Astrocyte (in vitro differentiated cells and primary cell): ENCODE results near the gene CHMP6. TPM values are rescaled to one million over a fixed set of nuclear protein-coding genes. Genes with fewer than 3 reads are reported as not detected.

Source experiments
- DNase-seq: peaks from one replicate; pipeline ENCODE4 v3.0.0-alpha.2; 2010; ENCODE audit warnings: low read depth
- FAIRE-seq: peaks from 2 replicates; lab custom pipeline; 2011; peaks lifted over from hg19 to GRCh38; lab: Jason Lieb, UNC
- H2AFZ ChIP-seq: 2 replicates; pipeline ENCODE4 v1.6.0; 2012; ENCODE audit warnings: low read depth, low read length, inconsistent platforms
- H3K27ac ChIP-seq: 2 replicates; pipeline ENCODE4 v1.5.1; 2011; ENCODE audit warnings: low read depth, low read length, inconsistent platforms
- H3K27me3 ChIP-seq: 2 replicates; pipeline ENCODE4 v1.6.0; 2011; ENCODE audit warnings: low read length, inconsistent platforms; ENCODE audit not compliant: insufficient read depth
- H3K36me3 ChIP-seq: 2 replicates; pipeline ENCODE4 v1.5.1; 2011; ENCODE audit warnings: low read length, inconsistent platforms; ENCODE audit not compliant: insufficient read depth
- H3K4me1 ChIP-seq: 2 replicates; pipeline ENCODE4 v1.5.1; 2011; ENCODE audit warnings: low read length, inconsistent platforms; ENCODE audit not compliant: insufficient read depth
- H3K4me2 ChIP-seq: 2 replicates; pipeline ENCODE4 v1.6.0; 2012; ENCODE audit warnings: low read length, inconsistent platforms
- H3K4me3 ChIP-seq: 2 replicates; pipeline ENCODE4 v1.5.1; 2011; ENCODE audit warnings: low read depth, mild to moderate bottlenecking, low read length, inconsistent platforms; ENCODE audit not compliant: insufficient read depth
- H3K79me2 ChIP-seq: 2 replicates; pipeline ENCODE4 v1.6.0; 2012; ENCODE audit warnings: mild to moderate bottlenecking, low read length, inconsistent platforms; ENCODE audit not compliant: insufficient read depth
- H3K9ac ChIP-seq: 2 replicates; pipeline ENCODE4 v1.6.0; 2012; ENCODE audit warnings: mild to moderate bottlenecking, low read length, inconsistent platforms
- H3K9me3 ChIP-seq: 2 replicates; pipeline ENCODE4 v1.5.1; 2012; ENCODE audit warnings: low read depth, mild to moderate bottlenecking, low read length, inconsistent platforms; ENCODE audit not compliant: insufficient read depth
- H4K20me1 ChIP-seq: 2 replicates; pipeline ENCODE4 v1.6.0; 2012; ENCODE audit warnings: low read length, inconsistent platforms; ENCODE audit not compliant: insufficient read depth
- H3K27ac Mint-ChIP-seq: one replicate; pipeline ENCODE4 v1.8.0; 2021; ENCODE audit warnings: mild to moderate bottlenecking, mixed read lengths; ENCODE audit not compliant: unreplicated experiment
- H3K27me3 Mint-ChIP-seq: one replicate; pipeline ENCODE4 v1.8.0; 2021; ENCODE audit warnings: low read depth, mixed read lengths; ENCODE audit not compliant: unreplicated experiment
- H3K36me3 Mint-ChIP-seq: one replicate; pipeline ENCODE4 v1.8.0; 2021; ENCODE audit warnings: low read depth, mixed read lengths; ENCODE audit not compliant: unreplicated experiment
- H3K4me1 Mint-ChIP-seq: one replicate; pipeline ENCODE4 v1.8.0; 2021; ENCODE audit warnings: low read depth, mixed read lengths; ENCODE audit not compliant: unreplicated experiment
- H3K4me3 Mint-ChIP-seq: one replicate; pipeline ENCODE4 v1.8.0; 2021; ENCODE audit warnings: mild to moderate bottlenecking, moderate library complexity, mixed read lengths; ENCODE audit not compliant: unreplicated experiment
- H3K9me3 Mint-ChIP-seq: one replicate; pipeline ENCODE4 v1.8.0; 2021; ENCODE audit warnings: mild to moderate bottlenecking, mixed read lengths; ENCODE audit not compliant: unreplicated experiment
- CTCF ChIP-seq: IDR thresholded peaks from 2 replicates; pipeline ENCODE4 v1.5.1; 2011; ENCODE audit warnings: low read depth, mild to moderate bottlenecking, inconsistent platforms, low read length, moderate library complexity; ENCODE audit not compliant: insufficient read depth
- EZH2 ChIP-seq: IDR thresholded peaks from 2 replicates; pipeline ENCODE4 v1.6.1; 2012; ENCODE audit warnings: mild to moderate bottlenecking, low read length, inconsistent platforms; ENCODE audit not compliant: insufficient read depth
- total RNA-seq: library from RNA; stranded (reverse); gene quantifications from 2 replicates; pipeline ENCODE4 v1.2.1, GENCODE V29; 2021

The CHMP6 gene
- total RNA-seq, 1 donor from 2014 or later = 19.0 TPM

- TF ChIP-seq CTCF = no peak
- no peak for TF ChIP-seq EZH2
- H3K27ac Mint-ChIP-seq = no peak overlapping the region
- H3K79me2 ChIP-seq = no peaks in the 10 kb centered on the region
- H2AFZ ChIP-seq = no peak overlapping the region
- H3K27me3 ChIP-seq = peaks cover 5% of the 10 kb centered on the region
- no peak overlapping the region for H3K4me3 Mint-ChIP-seq
- H3K9me3 ChIP-seq = no peaks in the 10 kb centered on the region
- DNase-seq = no peak
- peaks cover 5% of the 10 kb centered on the region for H4K20me1 ChIP-seq
- H3K36me3 ChIP-seq = no peaks in the 10 kb centered on the region
- no peaks in the 10 kb centered on the region for H3K9me3 Mint-ChIP-seq
- peaks cover 19% of the 10 kb centered on the region for H3K27me3 Mint-ChIP-seq
- H3K36me3 Mint-ChIP-seq = peaks cover 8% of the 10 kb centered on the region
- H3K4me2 ChIP-seq = no peak overlapping the region
- peaks cover 24% of the 10 kb centered on the region for H3K4me1 ChIP-seq
- no peak overlapping the region for H3K27ac ChIP-seq
- no peak overlapping the region for H3K9ac ChIP-seq
- FAIRE-seq = no peak
- no peak overlapping the region for H3K4me3 ChIP-seq
- no peaks in the 10 kb centered on the region for H3K4me1 Mint-ChIP-seq
These were observed 7.3 kb downstream of the CHMP6 start for GRCh38 chr17:80998748-80999535.

- TF ChIP-seq CTCF (no peak), EZH2 (no peak)
- H3K4me1 ChIP-seq = peaks cover 24% of the 10 kb centered on the region
- peaks cover 8% of the 10 kb centered on the region for H3K36me3 Mint-ChIP-seq
- DNase-seq (no peak), FAIRE-seq (no peak)
- peaks cover 7% of the 10 kb centered on the region for H4K20me1 ChIP-seq
- peaks cover 23% of the 10 kb centered on the region for H3K27me3 Mint-ChIP-seq
- no peak overlapping the region for H3K4me3 ChIP-seq
- no peak overlapping the region for H3K27ac Mint-ChIP-seq
- H3K27ac ChIP-seq = no peak overlapping the region
- no peaks in the 10 kb centered on the region for H3K9me3 Mint-ChIP-seq
- no peak overlapping the region for H3K9ac ChIP-seq
- no peaks in the 10 kb centered on the region for H3K4me1 Mint-ChIP-seq
- no peak overlapping the region for H2AFZ ChIP-seq
- no peaks in the 10 kb centered on the region for H3K9me3 ChIP-seq
- peaks cover 9% of the 10 kb centered on the region for H3K27me3 ChIP-seq
- H3K36me3 ChIP-seq = no peaks in the 10 kb centered on the region
- H3K79me2 ChIP-seq = no peaks in the 10 kb centered on the region
- H3K4me2 ChIP-seq = no peak overlapping the region
- no peak overlapping the region for H3K4me3 Mint-ChIP-seq
These were observed 8.1 kb downstream of the CHMP6 start for GRCh38 chr17:80999536-81000333.

- H3K4me2 ChIP-seq = no peak overlapping the region
- H3K4me1 ChIP-seq = peaks cover 24% of the 10 kb centered on the region
- H2AFZ ChIP-seq = no peak overlapping the region
- no peak overlapping the region for H3K27ac ChIP-seq
- Mint-ChIP-seq H3K36me3 (peaks cover 8% of the 10 kb centered on the region), H3K4me3 (no peak overlapping the region), H3K9me3 (no peaks in the 10 kb centered on the region), H3K27me3 (peaks cover 26% of the 10 kb centered on the region), H3K4me1 (no peaks in the 10 kb centered on the region), H3K27ac (no peak overlapping the region)
- H3K9ac ChIP-seq = no peak overlapping the region
- no peak overlapping the region for H3K4me3 ChIP-seq
- TF ChIP-seq EZH2 = no peak
- TF ChIP-seq CTCF = no peak
- H3K9me3 ChIP-seq = no peaks in the 10 kb centered on the region
- H4K20me1 ChIP-seq = peaks cover 9% of the 10 kb centered on the region
- DNase-seq = no peak
- H3K27me3 ChIP-seq = peaks cover 13% of the 10 kb centered on the region
- H3K36me3 ChIP-seq = no peaks in the 10 kb centered on the region
- no peak for FAIRE-seq
- no peaks in the 10 kb centered on the region for H3K79me2 ChIP-seq
These were observed 8.6 kb downstream of the CHMP6 start for GRCh38 chr17:81000334-81000630.
